Gastroesophageal sphincter (tissue), 4 donors: ENCODE measurements around the gene ARHGAP25. TPM values are rescaled to one million over a fixed set of nuclear protein-coding genes. Genes with fewer than 3 reads are reported as not detected.

Experiments used
- ATAC-seq: fragments of 150-250 bp; one replicate; pipeline ENCODE4 v1.9.1; 2016; ENCODE audit warnings: mild to moderate bottlenecking, moderate library complexity
- H3K27ac ChIP-seq, 4 donors: fragments of 200-600 bp; sonication (generic) in 3 of 4; 1 replicate in 3 of 4; 2 replicates in 1 of 4; pipeline ENCODE4 v1.5.1; 2016 to 2019
- H3K27me3 ChIP-seq: fragments of 200-600 bp; sonication (generic); one replicate; pipeline ENCODE4 v1.5.1; 2019
- H3K36me3 ChIP-seq, 2 donors: fragments of 200-600 bp; sonication (generic); one replicate each; pipeline ENCODE4 v1.5.1; 2019; ENCODE audit warnings: control low read depth in 1 of 2
- H3K4me1 ChIP-seq, 3 donors: fragments of 200-600 bp; sonication (generic); 1 replicate in 2 of 3; 2 replicates in 1 of 3; pipeline ENCODE4 v1.5.1; 2016 to 2019; ENCODE audit warnings: control low read depth in 2 of 3
- H3K4me3 ChIP-seq, 2 donors: fragments of 200-600 bp; sonication (generic); one replicate each; pipeline ENCODE4 v1.5.1; 2019; ENCODE audit warnings: mild to moderate bottlenecking in 1 of 2, moderate library complexity in 1 of 2
- H3K9me3 ChIP-seq, 3 donors: fragments of 200-600 bp; sonication (generic); one replicate each; pipeline ENCODE4 v1.5.1; 2017 to 2019; ENCODE audit warnings: control low read depth in 2 of 3
- EP300 ChIP-seq: sonication (generic); formaldehyde crosslinking; IDR thresholded peaks from one replicate; pipeline ENCODE4 v1.6.1; 2017; ENCODE audit warnings: antibody characterized with exemption, mild to moderate bottlenecking
- POLR2A ChIP-seq, 2 donors: fragments of 450-650 bp; IDR thresholded peaks; one replicate each; pipeline ENCODE4 v1.6.1; 2017; ENCODE audit warnings: antibody characterized with exemption in 2 of 2, mild to moderate bottlenecking in 2 of 2, moderate library complexity in 1 of 2
- POLR2AphosphoS5 ChIP-seq: sonication (generic); formaldehyde crosslinking; IDR thresholded peaks from one replicate; pipeline ENCODE4 v1.6.1; 2017; ENCODE audit warnings: antibody characterized with exemption
- WGBS, 2 donors: methylation state at CpG; one replicate each; pipeline ENCODE4 v1.1.5; 2018; ENCODE audit warnings: low coverage in 1 of 2; 5-methylcytosine and 5-hydroxymethylcytosine counted together
- total RNA-seq, 4 donors: library from RNA; depleted of rRNA; stranded (reverse); fragments of >200 nt; gene quantifications; one replicate each; pipeline ENCODE4 v1.1.0, GENCODE V29; 2016
- TF ChIP-seq, protein P1 (sequence below), 4 experiments: fragments of 200-600 bp in 2 of 4; fragments of 450-650 bp in 2 of 4; sonication (generic) in 1 of 4; IDR thresholded peaks; one replicate each; pipeline ENCODE4 v1.5.1; 2017 to 2019; ENCODE audit warnings: antibody characterized with exemption in 4 of 4, mild to moderate bottlenecking in 2 of 4, moderate library complexity in 2 of 4

ARHGAP25 gene
- total RNA-seq, 4 donors from 2014 or later = 2.2 to 7.3 (median 4.4) TPM

- peaks cover 0 to 4% (median 0%) of the 10 kb centered on the region in 3 donors for H3K4me1 ChIP-seq
- H3K27ac ChIP-seq = no peak overlapping the region
- no peak overlapping the region for H3K4me3 ChIP-seq
- H3K36me3 ChIP-seq = no peaks in the 10 kb centered on the region
- TF ChIP-seq, protein P1, sequence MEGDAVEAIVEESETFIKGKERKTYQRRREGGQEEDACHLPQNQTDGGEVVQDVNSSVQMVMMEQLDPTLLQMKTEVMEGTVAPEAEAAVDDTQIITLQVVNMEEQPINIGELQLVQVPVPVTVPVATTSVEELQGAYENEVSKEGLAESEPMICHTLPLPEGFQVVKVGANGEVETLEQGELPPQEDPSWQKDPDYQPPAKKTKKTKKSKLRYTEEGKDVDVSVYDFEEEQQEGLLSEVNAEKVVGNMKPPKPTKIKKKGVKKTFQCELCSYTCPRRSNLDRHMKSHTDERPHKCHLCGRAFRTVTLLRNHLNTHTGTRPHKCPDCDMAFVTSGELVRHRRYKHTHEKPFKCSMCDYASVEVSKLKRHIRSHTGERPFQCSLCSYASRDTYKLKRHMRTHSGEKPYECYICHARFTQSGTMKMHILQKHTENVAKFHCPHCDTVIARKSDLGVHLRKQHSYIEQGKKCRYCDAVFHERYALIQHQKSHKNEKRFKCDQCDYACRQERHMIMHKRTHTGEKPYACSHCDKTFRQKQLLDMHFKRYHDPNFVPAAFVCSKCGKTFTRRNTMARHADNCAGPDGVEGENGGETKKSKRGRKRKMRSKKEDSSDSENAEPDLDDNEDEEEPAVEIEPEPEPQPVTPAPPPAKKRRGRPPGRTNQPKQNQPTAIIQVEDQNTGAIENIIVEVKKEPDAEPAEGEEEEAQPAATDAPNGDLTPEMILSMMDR (IDR thresholded peaks at IDR 0.05) = no peak
- no peak for TF ChIP-seq POLR2AphosphoS5
- no peak for TF ChIP-seq EP300
- TF ChIP-seq POLR2A (IDR thresholded peaks at IDR 0.05) = no peak
- WGBS, 2 donors = 83 to 100% methylated on average over 1 to 2 of the region's 11 CpGs
- H3K27me3 ChIP-seq = no peaks in the 10 kb centered on the region
- ATAC-seq = no peak
- no peaks in the 10 kb centered on the region for H3K9me3 ChIP-seq
Measured at GRCh38 chr2:68746408-68746807, 11.8 kb downstream of the ARHGAP25 start.

DNA sequence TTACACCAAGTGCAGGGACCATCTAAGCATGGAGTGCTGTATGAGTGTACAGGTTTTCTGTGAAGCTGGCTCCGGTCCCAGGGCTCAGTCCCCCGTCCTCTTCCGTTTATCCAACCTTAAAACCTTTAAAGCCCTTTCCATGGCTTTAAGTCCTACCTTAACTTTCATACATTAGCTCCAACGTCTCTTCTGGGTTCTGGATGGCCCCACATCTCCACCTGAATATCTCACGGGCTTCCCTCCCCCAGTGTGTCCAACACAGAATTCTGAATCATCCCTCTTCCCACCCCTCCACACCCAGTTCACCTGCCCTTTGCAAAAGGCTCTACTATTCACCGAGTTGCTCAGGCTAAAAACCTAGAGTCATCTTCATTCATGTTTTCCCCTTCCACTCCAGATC, 12.8 kb downstream of the ARHGAP25 start:
- peaks cover 0 to 13% (median 0%) of the 10 kb centered on the region in 3 donors for H3K4me1 ChIP-seq
- 76 to 81% methylated on average over 6 of the region's 6 CpGs for WGBS, 2 donors
- ATAC-seq = no peak

GRCh38 chr2:68747900-68748299, 13.3 kb downstream of the ARHGAP25 start:
- TF ChIP-seq EP300 = no peak
- TF ChIP-seq POLR2AphosphoS5 = no peak
- TF ChIP-seq, protein P1 (IDR thresholded peaks at IDR 0.05) = no peak
- no peak for TF ChIP-seq POLR2A (IDR thresholded peaks at IDR 0.05)
- no peak for ATAC-seq
- 30 to 40% methylated on average over 2 of the region's 2 CpGs for WGBS, 2 donors
- Histone ChIP-seq H3K36me3 (no peaks in the 10 kb centered on the region), H3K4me3 (no peak overlapping the region), H3K4me1 (peaks cover 0 to 14% (median 0%) of the 10 kb centered on the region in 3 donors), H3K27ac (no peak overlapping the region), H3K27me3 (no peaks in the 10 kb centered on the region), H3K9me3 (no peaks in the 10 kb centered on the region)

More for the DNA sequence above, 12.8 kb downstream of the ARHGAP25 start:
- no peak overlapping the region for H3K4me3 ChIP-seq
- no peaks in the 10 kb centered on the region for H3K9me3 ChIP-seq
- H3K27me3 ChIP-seq = no peaks in the 10 kb centered on the region
- H3K36me3 ChIP-seq = no peaks in the 10 kb centered on the region
- TF ChIP-seq POLR2A (IDR thresholded peaks at IDR 0.05) (no peak), POLR2AphosphoS5 (no peak), EP300 (no peak)
- TF ChIP-seq, protein P1 (IDR thresholded peaks at IDR 0.05) = no peak
- no peak overlapping the region for H3K27ac ChIP-seq

- peaks cover 0 to 14% (median 0%) of the 10 kb centered on the region in 3 donors for H3K4me1 ChIP-seq
- no peaks in the 10 kb centered on the region for H3K27me3 ChIP-seq
- no peak for ATAC-seq
- 50 to 100% methylated on average over 1 of the region's 1 CpG for WGBS, 2 donors
- no peaks in the 10 kb centered on the region for H3K36me3 ChIP-seq
- H3K4me3 ChIP-seq = no peak overlapping the region
- H3K9me3 ChIP-seq = no peaks in the 10 kb centered on the region
- TF ChIP-seq POLR2AphosphoS5 = no peak
- TF ChIP-seq EP300 = no peak
- TF ChIP-seq, protein P1 (IDR thresholded peaks at IDR 0.05) = no peak
- TF ChIP-seq POLR2A (IDR thresholded peaks at IDR 0.05) = no peak
- H3K27ac ChIP-seq = no peak overlapping the region
Measured at GRCh38 chr2:68748568-68748967, 14.0 kb downstream of the ARHGAP25 start.

GRCh38 chr2:68749345-68749744, 14.7 kb downstream of the ARHGAP25 start:
- peaks cover 0 to 14% (median 0%) of the 10 kb centered on the region in 3 donors for H3K4me1 ChIP-seq
- no peaks in the 10 kb centered on the region for H3K36me3 ChIP-seq
- TF ChIP-seq, protein P1 (IDR thresholded peaks at IDR 0.05) = no peak
- TF ChIP-seq POLR2AphosphoS5 = no peak
- TF ChIP-seq POLR2A (IDR thresholded peaks at IDR 0.05) = no peak
- TF ChIP-seq EP300 = no peak
- no peak overlapping the region for H3K4me3 ChIP-seq
- WGBS, 2 donors = 86 to 93% methylated on average over 3 to 6 of the region's 6 CpGs
- H3K9me3 ChIP-seq = no peaks in the 10 kb centered on the region
- H3K27me3 ChIP-seq = no peaks in the 10 kb centered on the region
- no peak for ATAC-seq
- H3K27ac ChIP-seq = no peak overlapping the region
